IMR-90 (cell line): ENCODE results near the gene ZNF782. TPM values are rescaled to one million over a fixed set of nuclear protein-coding genes. Genes with fewer than 3 reads are reported as not detected.
"Not testable (repeated sequence)": the region's sequence is repeated elsewhere in the genome, so short reads cannot be mapped to it uniquely, and the experiment has no call there.

Experiments
- ATAC-seq: fragments of 200-7000 bp; cut with Tn5 transposase; 2 replicates; pipeline ENCODE4 v1.9.1; 2020; ENCODE audit warnings: low read depth, mild to moderate bottlenecking, moderate library complexity
- BruUV-seq: library from RNA; stranded (reverse); fragments of 400-500 nt; replicated peaks from 2 replicates; lab custom pipeline; 2021; lab: Mats Ljungman, UMichigan
- CTCF ChIA-PET: fragments of 300-600 bp; formaldehyde crosslinking; extraction: SDS; loops from one replicate; lab custom pipeline; 2021; ENCODE audit warnings: antibody characterized with exemption; lab: Yijun Ruan, JAX
- POLR2A ChIA-PET: fragments of 300-600 bp; sonication (Branson Sonifier 250); formaldehyde crosslinking; loops from one replicate; lab custom pipeline; 2022; ENCODE audit warnings: antibody characterized with exemption; ENCODE audit not compliant: unreplicated experiment; lab: Charles Lee
- DNase-seq: peaks from one replicate; pipeline ENCODE4 v3.0.0; 2013
- H2AFZ ChIP-seq: replicated peaks from 2 replicates; pipeline ENCODE3; 2013; ENCODE audit warnings: low read length, mild to moderate bottlenecking; ENCODE audit not compliant: poor library complexity
- H2AK5ac ChIP-seq: 2 replicates; pipeline ENCODE4 v1.6.1; 2013; ENCODE audit warnings: low read depth, low read length, inconsistent platforms
- H2AK9ac ChIP-seq: replicated peaks from 2 replicates; pipeline ENCODE3; 2013; ENCODE audit warnings: mild to moderate bottlenecking, low read depth, low read length, moderate library complexity; ENCODE audit not compliant: poor library complexity
- H2BK120ac ChIP-seq: 2 replicates; pipeline ENCODE4 v1.6.1; 2013; ENCODE audit warnings: low read depth, low read length, inconsistent platforms
- H2BK15ac ChIP-seq: 3 replicates; pipeline ENCODE4 v1.6.1; 2013; ENCODE audit warnings: low read depth, low read length, inconsistent platforms
- H2BK20ac ChIP-seq: 2 replicates; pipeline ENCODE4 v1.6.1; 2013; ENCODE audit warnings: low read depth, mild to moderate bottlenecking, inconsistent platforms, low read length, moderate library complexity
- H2BK5ac ChIP-seq: 2 replicates; pipeline ENCODE4 v1.6.1; 2013; ENCODE audit warnings: mild to moderate bottlenecking, low read depth, low read length, inconsistent platforms; ENCODE audit not compliant: poor library complexity, severe bottlenecking
- H3K14ac ChIP-seq: replicated peaks from 2 replicates; pipeline ENCODE4 v1.6.1; 2013; ENCODE audit warnings: low read depth, low read length, inconsistent platforms
- H3K18ac ChIP-seq: 2 replicates; pipeline ENCODE4 v1.6.1; 2013; ENCODE audit warnings: low read depth, low read length, control low read depth
- H3K23ac ChIP-seq: 2 replicates; pipeline ENCODE4 v1.6.1; 2013; ENCODE audit warnings: low read depth, low read length, inconsistent platforms
- H3K27ac ChIP-seq: 2 replicates; pipeline ENCODE4 v1.5.1; 2013; ENCODE audit warnings: mild to moderate bottlenecking, control low read depth, low read length; ENCODE audit not compliant: insufficient read depth
- H3K27me3 ChIP-seq: 2 replicates; pipeline ENCODE4 v1.6.1; 2013; ENCODE audit warnings: low read length; ENCODE audit not compliant: control insufficient read depth, insufficient read depth
- H3K36me3 ChIP-seq: 2 replicates; pipeline ENCODE4 v1.6.1; 2013; ENCODE audit warnings: low read length, mixed read lengths; ENCODE audit not compliant: control insufficient read depth, insufficient read depth
- H3K4ac ChIP-seq: 2 replicates; pipeline ENCODE4 v1.6.1; 2013; ENCODE audit warnings: low read depth, low read length, inconsistent platforms
- H3K4me1 ChIP-seq: 2 replicates; pipeline ENCODE4 v1.6.1; 2013; ENCODE audit warnings: low read length, mixed read lengths; ENCODE audit not compliant: control insufficient read depth, insufficient read depth
- H3K4me2 ChIP-seq: 2 replicates; pipeline ENCODE4 v1.6.1; 2013; ENCODE audit warnings: low read depth, mild to moderate bottlenecking, control low read depth, low read length, moderate library complexity
- H3K4me3 ChIP-seq: 2 replicates; pipeline ENCODE4 v1.5.1; 2013; ENCODE audit warnings: low read depth, mild to moderate bottlenecking, control low read depth, low read length, moderate library complexity; ENCODE audit not compliant: insufficient read depth
- H3K56ac ChIP-seq: 2 replicates; pipeline ENCODE4 v1.6.1; 2013; ENCODE audit warnings: low read length, inconsistent platforms; ENCODE audit not compliant: insufficient read depth; ENCODE audit errors: extremely low read depth
- H3K79me1 ChIP-seq, 2 experiments: 2 replicates each; pipeline ENCODE4 v1.6.1; 2013; ENCODE audit warnings: low read length in 2 of 2, inconsistent platforms in 1 of 2, low read depth in 1 of 2
- H3K9ac ChIP-seq: 2 replicates; pipeline ENCODE4 v1.6.1; 2013; ENCODE audit warnings: low read depth, low read length, control low read depth
- H3K9me1 ChIP-seq: 2 replicates; pipeline ENCODE4 v1.6.1; 2013; ENCODE audit warnings: low read length, inconsistent platforms; ENCODE audit not compliant: insufficient read depth
- H3K9me3 ChIP-seq: 2 replicates; pipeline ENCODE4 v1.6.1; 2013; ENCODE audit warnings: low read length; ENCODE audit not compliant: control insufficient read depth, insufficient read depth
- H4K20me1 ChIP-seq: 2 replicates; pipeline ENCODE4 v1.6.1; 2013; ENCODE audit warnings: low read length, inconsistent platforms; ENCODE audit not compliant: insufficient read depth
- H4K5ac ChIP-seq: 2 replicates; pipeline ENCODE4 v1.6.1; 2013; ENCODE audit warnings: mild to moderate bottlenecking, low read depth, low read length, control low read depth
- H4K8ac ChIP-seq, 2 experiments: 2 replicates each; pipeline ENCODE4 v1.6.1; 2013; ENCODE audit warnings: low read depth in 2 of 2, low read length in 2 of 2, control low read depth in 1 of 2, inconsistent platforms in 1 of 2
- H4K91ac ChIP-seq: 2 replicates; pipeline ENCODE4 v1.6.1; 2013; ENCODE audit warnings: low read depth, low read length, inconsistent platforms; ENCODE audit not compliant: insufficient read depth
- WGBS, 2 experiments: methylation state at CpG; one replicate each; pipeline versions ENCODE4 v1.1.5 to v1.1.7; 2013; ENCODE audit warnings: missing lambda C conversion rate in 2 of 2; ENCODE audit not compliant: insufficient read length in 1 of 2; ENCODE audit errors: extremely low coverage in 2 of 2; 5-methylcytosine and 5-hydroxymethylcytosine counted together
- dilution Hi-C: fragments of 300-500 bp; cut with HindIII; formaldehyde crosslinking; loops from one replicate; pipeline ENCODE4 v1.14.3; 2018; ENCODE audit warnings: low sequenced_read_pairs; ENCODE audit not compliant: unreplicated experiment
- in situ Hi-C: fragments of 300-500 bp; cut with MboI; formaldehyde crosslinking; loops from 3 replicates; pipeline ENCODE4 v1.14.3; 2019; ENCODE audit warnings: low sequenced_read_pairs, inconsistent platforms, mixed read lengths
- intact Hi-C: fragments of 100-400 bp; cut with micrococcal nuclease; formaldehyde crosslinking; loops from 2 replicates; pipeline ENCODE4 v1.10.0; 2022
- polyA plus RNA-seq, 3 experiments: library from polyadenylated mRNA; depleted of rRNA; stranded (reverse); fragments of >200 nt; gene quantifications; 2 replicates each; pipeline ENCODE4 v1.2.3, GENCODE V29; 2012; ENCODE audit warnings: low replicate concordance in 1 of 3
- total RNA-seq: library from RNA; depleted of rRNA; stranded (reverse); fragments of >200 nt; gene quantifications from 2 replicates; pipeline ENCODE4 v1.2.3, GENCODE V29; 2012

The ZNF782 gene
- total and polyA plus RNA-seq, 2 of the 4 experiments (the other 2 are of a cell fraction), result 0.86 to 4.3 TPM

DNA sequence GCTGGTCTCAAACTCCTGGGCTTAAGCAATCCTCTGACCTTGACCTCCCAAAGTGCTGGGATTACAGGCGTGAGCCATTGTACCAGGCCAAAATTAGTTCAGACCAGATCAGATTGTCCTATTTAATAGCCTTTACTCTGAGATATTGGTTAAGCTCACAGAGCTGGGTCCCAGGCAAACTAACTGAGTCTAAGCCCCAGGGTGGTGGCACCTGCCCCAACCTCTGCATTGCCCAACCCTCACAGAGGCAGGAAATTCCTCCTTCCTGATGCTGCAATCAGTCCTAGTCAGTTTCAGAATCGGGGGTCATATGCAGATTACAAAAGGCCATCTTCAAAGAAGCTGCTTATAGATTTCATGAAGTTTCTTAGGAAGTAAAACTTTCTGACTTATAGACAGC is 45.7 kb upstream of the ZNF782 start:
- H3K27me3 ChIP-seq, H4K8ac ChIP-seq, intact Hi-C loops, H3K4ac ChIP-seq, CTCF ChIA-PET, H4K20me1 ChIP-seq, H3K27ac ChIP-seq, H3K79me1 ChIP-seq, H3K9me1 ChIP-seq, ATAC-seq, H3K4me1 ChIP-seq, H3K56ac ChIP-seq, H2BK5ac ChIP-seq, H3K36me3 ChIP-seq, dilution Hi-C loops, H3K23ac ChIP-seq, H2BK20ac ChIP-seq, H3K4me3 ChIP-seq, POLR2A ChIA-PET, H2AK5ac ChIP-seq, H3K9ac ChIP-seq, H2BK15ac ChIP-seq, H2AK9ac ChIP-seq, in situ Hi-C loops, H2BK120ac ChIP-seq, BruUV-seq, H3K9me3 ChIP-seq, H4K5ac ChIP-seq, DNase-seq, H3K4me2 ChIP-seq, H3K14ac ChIP-seq, H4K91ac ChIP-seq, H3K18ac ChIP-seq, H2AFZ ChIP-seq: not testable (repeated sequence)
- no CpG with 5 or more reads among the region's 2 CpGs for WGBS, 2 experiments
